HG03039 (cell line): Measurements from ENCODE around the gene KCNIP3.
"Not testable (repeated sequence)": the region's sequence is repeated elsewhere in the genome, so short reads cannot be mapped to it uniquely, and the experiment has no call there.

Source experiments
- ATAC-seq: cut with Tn5 transposase; IDR thresholded peaks from one replicate; pipeline ENCODE4 v1.9.1; 2021; ENCODE audit warnings: mild to moderate bottlenecking, moderate library complexity; ENCODE audit not compliant: unreplicated experiment

The KCNIP3 gene

GRCh38 chr2:95345563-95346230 lies 48.5 kb downstream of the KCNIP3 start:
- ATAC-seq: peak; percentile 65

- no peak for ATAC-seq
Observed at GRCh38 chr2:95346231-95346737, 49.1 kb downstream of the KCNIP3 start.

- no peak for ATAC-seq
Observed at GRCh38 chr2:95346738-95347671, 49.9 kb downstream of the KCNIP3 start.

GRCh38 chr2:95347681-95348608 lies 50.8 kb downstream of the KCNIP3 start:
- ATAC-seq: no peak

GRCh38 chr2:95348609-95349567 lies 51.7 kb downstream of the KCNIP3 start:
- ATAC-seq: no peak

- no peak for ATAC-seq
Observed at GRCh38 chr2:95349568-95350322, 52.6 kb downstream of the KCNIP3 start.

GRCh38 chr2:95350368-95350767 lies 53.2 kb downstream of the KCNIP3 start:
- no peak for ATAC-seq

GRCh38 chr2:95350774-95351597 lies 53.8 kb downstream of the KCNIP3 start:
- no peak for ATAC-seq

GRCh38 chr2:95351598-95351915 lies 54.4 kb downstream of the KCNIP3 start:
- ATAC-seq: no peak

- ATAC-seq: no peak
Observed at GRCh38 chr2:95352310-95353054, 55.3 kb downstream of the KCNIP3 start.

GRCh38 chr2:95353055-95353575 lies 56.0 kb downstream of the KCNIP3 start:
- ATAC-seq: no peak

- ATAC-seq: no peak
Observed at GRCh38 chr2:95353613-95354468, 56.7 kb downstream of the KCNIP3 start.

- no peak for ATAC-seq
Observed at GRCh38 chr2:95354469-95354901, 57.3 kb downstream of the KCNIP3 start.

- no peak for ATAC-seq
Observed at GRCh38 chr2:95354925-95355324, 57.8 kb downstream of the KCNIP3 start.

GRCh38 chr2:95355486-95355885 lies 58.3 kb downstream of the KCNIP3 start:
- not testable (repeated sequence) for ATAC-seq
